ENCODE data around the gene AZI2. TPM values are rescaled to one million over a fixed set of nuclear protein-coding genes. Genes with fewer than 3 reads are reported as not detected.

Gene AZI2
- total and polyA plus RNA-seq, 4 donors, result 17.1 to 30.4 (median 22.2) TPM

DNA sequence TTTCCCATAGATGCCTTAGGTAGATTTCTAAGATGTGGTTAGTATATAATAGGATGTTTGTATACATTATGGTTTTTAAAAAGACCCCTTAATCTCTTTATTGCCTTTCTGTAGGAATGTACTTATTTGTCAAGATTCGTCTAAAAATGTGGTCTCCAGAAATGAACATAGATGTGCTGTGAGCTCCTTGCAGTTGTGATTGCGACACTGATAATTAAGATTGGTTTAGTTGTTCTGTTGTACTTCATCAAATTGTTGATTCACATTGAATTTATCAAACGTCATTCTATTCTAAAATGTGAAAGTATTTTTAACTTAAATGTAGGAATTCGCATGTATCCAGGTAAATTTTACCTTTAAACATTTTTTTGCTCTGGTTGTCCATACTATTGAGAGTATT, 56.0 kb downstream of the AZI2 start (continued):
- TF ChIP-seq, protein P1, sequence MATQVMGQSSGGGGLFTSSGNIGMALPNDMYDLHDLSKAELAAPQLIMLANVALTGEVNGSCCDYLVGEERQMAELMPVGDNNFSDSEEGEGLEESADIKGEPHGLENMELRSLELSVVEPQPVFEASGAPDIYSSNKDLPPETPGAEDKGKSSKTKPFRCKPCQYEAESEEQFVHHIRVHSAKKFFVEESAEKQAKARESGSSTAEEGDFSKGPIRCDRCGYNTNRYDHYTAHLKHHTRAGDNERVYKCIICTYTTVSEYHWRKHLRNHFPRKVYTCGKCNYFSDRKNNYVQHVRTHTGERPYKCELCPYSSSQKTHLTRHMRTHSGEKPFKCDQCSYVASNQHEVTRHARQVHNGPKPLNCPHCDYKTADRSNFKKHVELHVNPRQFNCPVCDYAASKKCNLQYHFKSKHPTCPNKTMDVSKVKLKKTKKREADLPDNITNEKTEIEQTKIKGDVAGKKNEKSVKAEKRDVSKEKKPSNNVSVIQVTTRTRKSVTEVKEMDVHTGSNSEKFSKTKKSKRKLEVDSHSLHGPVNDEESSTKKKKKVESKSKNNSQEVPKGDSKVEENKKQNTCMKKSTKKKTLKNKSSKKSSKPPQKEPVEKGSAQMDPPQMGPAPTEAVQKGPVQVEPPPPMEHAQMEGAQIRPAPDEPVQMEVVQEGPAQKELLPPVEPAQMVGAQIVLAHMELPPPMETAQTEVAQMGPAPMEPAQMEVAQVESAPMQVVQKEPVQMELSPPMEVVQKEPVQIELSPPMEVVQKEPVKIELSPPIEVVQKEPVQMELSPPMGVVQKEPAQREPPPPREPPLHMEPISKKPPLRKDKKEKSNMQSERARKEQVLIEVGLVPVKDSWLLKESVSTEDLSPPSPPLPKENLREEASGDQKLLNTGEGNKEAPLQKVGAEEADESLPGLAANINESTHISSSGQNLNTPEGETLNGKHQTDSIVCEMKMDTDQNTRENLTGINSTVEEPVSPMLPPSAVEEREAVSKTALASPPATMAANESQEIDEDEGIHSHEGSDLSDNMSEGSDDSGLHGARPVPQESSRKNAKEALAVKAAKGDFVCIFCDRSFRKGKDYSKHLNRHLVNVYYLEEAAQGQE (IDR thresholded peaks at IDR 0.05), result no peak

- no peak overlapping the region for H3K27ac ChIP-seq (ENCODE audit: low read depth in 1 of 2, low read length in 2 of 2)
- no peak for DNase-seq (ENCODE audit: low spot score)
- TF ChIP-seq EGR1 (IDR thresholded peaks at IDR 0.05; ENCODE audit: low read depth in 2 of 2), result no peak
- TF ChIP-seq, protein P2, sequence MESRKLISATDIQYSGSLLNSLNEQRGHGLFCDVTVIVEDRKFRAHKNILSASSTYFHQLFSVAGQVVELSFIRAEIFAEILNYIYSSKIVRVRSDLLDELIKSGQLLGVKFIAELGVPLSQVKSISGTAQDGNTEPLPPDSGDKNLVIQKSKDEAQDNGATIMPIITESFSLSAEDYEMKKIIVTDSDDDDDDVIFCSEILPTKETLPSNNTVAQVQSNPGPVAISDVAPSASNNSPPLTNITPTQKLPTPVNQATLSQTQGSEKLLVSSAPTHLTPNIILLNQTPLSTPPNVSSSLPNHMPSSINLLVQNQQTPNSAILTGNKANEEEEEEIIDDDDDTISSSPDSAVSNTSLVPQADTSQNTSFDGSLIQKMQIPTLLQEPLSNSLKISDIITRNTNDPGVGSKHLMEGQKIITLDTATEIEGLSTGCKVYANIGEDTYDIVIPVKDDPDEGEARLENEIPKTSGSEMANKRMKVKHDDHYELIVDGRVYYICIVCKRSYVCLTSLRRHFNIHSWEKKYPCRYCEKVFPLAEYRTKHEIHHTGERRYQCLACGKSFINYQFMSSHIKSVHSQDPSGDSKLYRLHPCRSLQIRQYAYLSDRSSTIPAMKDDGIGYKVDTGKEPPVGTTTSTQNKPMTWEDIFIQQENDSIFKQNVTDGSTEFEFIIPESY (IDR thresholded peaks at IDR 0.05), result no peak
- no peak for TF ChIP-seq JUND (IDR thresholded peaks at IDR 0.05)
- no peak for TF ChIP-seq FOXA1 (IDR thresholded peaks at IDR 0.05)
- TF ChIP-seq YY1 (IDR thresholded peaks at IDR 0.05), result no peak
- no peak for TF ChIP-seq MAX (IDR thresholded peaks at IDR 0.05)
- no peak for TF ChIP-seq NR2F2 (IDR thresholded peaks at IDR 0.05)
- no peak for TF ChIP-seq HNF4G (IDR thresholded peaks at IDR 0.05)
- no peak for TF ChIP-seq GABPA (IDR thresholded peaks at IDR 0.05 in 1 of 2, conservative IDR thresholded peaks at IDR 0.05 in 1 of 2)
- no peak for TF ChIP-seq RXRA (IDR thresholded peaks at IDR 0.05)
- no peak for TF ChIP-seq RAD21 (IDR thresholded peaks at IDR 0.05)
- TF ChIP-seq, protein P1 (IDR thresholded peaks at IDR 0.05), result no peak
- TF ChIP-seq FOXA2 (IDR thresholded peaks at IDR 0.05), result no peak
- no peaks in the 10 kb centered on the region for H3K9me3 ChIP-seq (ENCODE audit: control insufficient read depth in 4 of 4, low read length in 3 of 4)
- H3K9ac ChIP-seq (ENCODE audit: low read depth in 1 of 2, low read length in 2 of 2), result no peak overlapping the region
- H3K27me3 ChIP-seq (ENCODE audit: control insufficient read depth in 4 of 4, insufficient read depth in 4 of 4, low read length in 3 of 4), result no peaks in the 10 kb centered on the region
- no peak overlapping the region for H3K4me3 ChIP-seq (ENCODE audit: low read depth in 1 of 3, low read length in 3 of 3)
- no peaks in the 10 kb centered on the region for H3K36me3 ChIP-seq (ENCODE audit: control insufficient read depth in 4 of 4, insufficient read depth in 3 of 4, low read depth in 1 of 4, low read length in 3 of 4)
- H3K4me1 ChIP-seq (ENCODE audit: control insufficient read depth in 4 of 4, insufficient read depth in 4 of 4, low read length in 3 of 4), result peaks cover 0 to 5% (median 1%) of the 10 kb centered on the region in 4 donors
These were observed 57.0 kb downstream of the AZI2 start for GRCh38 chr3:28291577-28291976.
